GM10847 (cell line): Measurements from ENCODE around the gene STX7.

ENCODE experiments used
- POLR2A ChIP-seq: IDR thresholded peaks from 2 replicates; pipeline ENCODE4 v1.6.1; 2011; ENCODE audit not compliant: insufficient read length; ENCODE audit errors: extremely low read depth

The STX7 gene

DNA sequence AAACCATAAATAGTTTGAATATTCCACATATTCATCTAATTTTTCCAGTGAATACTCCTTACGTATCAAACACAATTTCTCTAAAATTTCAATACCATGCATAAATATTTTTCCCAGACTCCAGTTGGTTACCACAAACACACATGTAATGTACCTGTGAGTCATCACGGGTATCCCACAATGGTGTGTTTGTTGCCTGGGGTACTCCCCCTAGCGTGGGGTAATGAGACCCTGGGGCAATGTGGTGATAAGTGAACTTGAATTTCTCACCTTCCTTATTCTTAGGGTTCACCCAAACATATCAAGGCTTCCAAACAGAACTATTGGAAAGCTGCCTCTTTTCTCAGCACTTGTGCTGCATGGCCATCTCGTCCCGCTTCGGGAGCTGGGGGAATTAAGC lies 51.0 kb downstream of the STX7 start:
- no peak for TF ChIP-seq POLR2A

DNA sequence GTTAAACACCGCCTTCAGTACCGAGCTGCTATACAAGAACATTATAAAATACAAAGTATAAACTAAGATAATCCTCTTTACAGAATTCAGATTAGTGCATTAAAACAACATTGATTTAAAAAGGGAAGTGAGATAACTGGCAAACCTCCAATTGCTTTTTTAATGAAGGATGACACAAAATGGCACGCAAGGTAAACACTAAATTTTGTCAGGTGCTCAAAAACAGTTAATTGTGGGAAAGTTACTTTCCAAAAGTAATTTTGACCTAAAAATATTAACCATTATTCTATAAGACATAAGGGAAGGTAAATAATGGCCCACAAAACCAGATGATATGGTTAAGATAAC lies 53.3 kb downstream of the STX7 start:
- no peak for TF ChIP-seq POLR2A

DNA sequence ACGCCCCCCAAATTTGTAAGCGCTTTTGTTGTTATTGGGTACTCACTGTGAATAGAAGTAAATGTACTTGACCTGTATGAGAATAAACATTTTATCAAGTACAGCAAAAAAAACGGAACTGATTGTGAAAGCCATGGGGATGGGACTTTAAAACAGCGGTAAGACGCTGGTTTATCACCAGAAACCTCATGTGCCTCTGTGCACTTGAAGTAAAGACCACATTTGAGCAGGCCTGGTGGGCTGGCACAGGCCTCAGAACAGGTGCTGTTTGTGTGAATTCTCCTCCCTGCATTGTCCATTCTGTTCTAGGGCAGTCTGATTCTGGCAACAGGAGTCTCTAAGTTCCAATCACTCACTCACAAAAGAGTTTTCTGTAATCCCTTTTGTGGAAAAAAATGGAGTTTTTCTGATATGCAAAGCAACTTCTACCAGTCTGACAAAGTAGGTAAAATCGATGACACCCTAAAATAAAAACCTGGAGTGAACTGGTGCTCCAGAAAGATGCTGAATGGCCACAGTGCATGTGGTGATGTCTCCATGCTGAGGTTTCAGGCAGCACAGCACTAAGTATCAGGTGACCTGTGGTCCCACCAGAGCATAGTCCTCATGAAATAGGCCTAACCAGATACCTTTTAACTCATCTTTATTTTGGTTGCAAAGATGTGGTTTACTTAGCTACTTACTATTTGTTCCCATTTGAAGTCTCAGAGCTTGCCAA lies 53.9 kb downstream of the STX7 start:
- no peak for TF ChIP-seq POLR2A

DNA sequence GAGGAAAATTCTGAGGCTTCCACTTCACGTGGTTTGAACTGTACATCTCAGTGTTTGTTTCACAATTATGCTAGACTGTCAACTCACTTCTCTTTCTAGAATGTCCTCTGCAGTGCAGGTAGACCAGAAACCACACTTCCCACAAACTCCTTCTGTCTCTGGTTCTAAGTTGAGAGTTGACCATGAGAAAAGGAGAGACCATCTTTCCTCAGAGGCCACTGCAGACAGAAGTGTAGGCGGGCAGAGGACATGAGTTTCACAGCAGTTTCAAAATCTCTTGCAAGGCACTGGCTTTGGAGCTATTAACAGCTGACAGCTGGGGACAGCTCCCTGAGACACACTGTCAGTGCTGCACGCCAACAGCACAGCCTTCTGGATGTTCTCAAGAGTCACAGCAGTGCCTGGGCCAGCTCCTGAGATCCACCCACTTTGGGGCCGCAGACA lies 56.2 kb downstream of the STX7 start:
- TF ChIP-seq POLR2A, result no peak

DNA sequence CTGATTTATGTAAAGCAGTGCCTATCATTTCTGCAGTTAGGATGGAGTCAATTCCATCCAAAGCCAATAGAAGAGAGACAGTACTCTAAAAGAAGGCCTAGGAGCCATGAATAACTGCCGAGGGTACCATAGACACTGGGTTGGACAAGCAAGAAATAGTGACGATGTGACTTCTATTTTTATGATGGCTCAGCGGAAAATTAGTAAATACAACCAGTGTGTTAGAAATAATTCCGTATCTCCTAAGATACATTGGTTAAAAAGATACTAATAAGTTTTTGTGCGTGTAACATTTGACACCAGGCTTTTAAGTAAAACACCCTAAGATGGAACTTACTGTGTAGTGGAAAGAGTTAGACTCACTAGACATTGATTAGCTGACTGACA lies 66.1 kb downstream of the STX7 start:
- no peak for TF ChIP-seq POLR2A

DNA sequence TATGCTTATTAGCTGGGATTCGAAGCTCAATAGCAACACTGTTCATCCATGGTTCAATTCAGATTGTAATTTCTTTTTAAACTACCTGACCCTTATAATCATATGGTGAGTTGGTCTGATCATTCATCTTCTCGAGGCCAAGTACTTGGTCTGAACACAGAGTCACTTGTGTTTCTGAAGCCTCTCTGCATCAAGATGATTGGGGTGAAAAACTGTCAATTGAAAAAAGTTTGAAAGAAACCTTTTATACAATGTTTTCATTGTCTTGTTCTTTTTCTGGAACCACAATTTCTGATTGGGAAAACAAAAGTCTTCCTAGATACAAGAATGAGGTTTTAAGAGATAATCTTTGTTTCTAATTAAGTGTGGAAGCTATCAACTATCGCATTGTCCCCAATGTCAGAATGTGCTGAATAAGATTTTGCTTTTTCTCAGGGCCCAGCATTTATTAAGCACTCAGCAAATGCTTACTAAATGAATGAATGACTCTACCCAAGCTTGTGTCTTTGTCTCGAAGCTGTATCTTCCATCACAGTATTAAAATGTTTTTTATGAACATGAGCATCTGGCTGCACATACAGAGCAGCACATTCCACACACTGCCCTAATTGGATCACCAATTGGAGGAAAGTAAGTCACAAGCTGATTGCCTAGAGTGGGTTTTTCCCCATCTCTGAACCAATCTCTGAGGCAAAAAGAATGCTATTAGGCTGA lies 66.6 kb downstream of the STX7 start:
- no peak for TF ChIP-seq POLR2A

DNA sequence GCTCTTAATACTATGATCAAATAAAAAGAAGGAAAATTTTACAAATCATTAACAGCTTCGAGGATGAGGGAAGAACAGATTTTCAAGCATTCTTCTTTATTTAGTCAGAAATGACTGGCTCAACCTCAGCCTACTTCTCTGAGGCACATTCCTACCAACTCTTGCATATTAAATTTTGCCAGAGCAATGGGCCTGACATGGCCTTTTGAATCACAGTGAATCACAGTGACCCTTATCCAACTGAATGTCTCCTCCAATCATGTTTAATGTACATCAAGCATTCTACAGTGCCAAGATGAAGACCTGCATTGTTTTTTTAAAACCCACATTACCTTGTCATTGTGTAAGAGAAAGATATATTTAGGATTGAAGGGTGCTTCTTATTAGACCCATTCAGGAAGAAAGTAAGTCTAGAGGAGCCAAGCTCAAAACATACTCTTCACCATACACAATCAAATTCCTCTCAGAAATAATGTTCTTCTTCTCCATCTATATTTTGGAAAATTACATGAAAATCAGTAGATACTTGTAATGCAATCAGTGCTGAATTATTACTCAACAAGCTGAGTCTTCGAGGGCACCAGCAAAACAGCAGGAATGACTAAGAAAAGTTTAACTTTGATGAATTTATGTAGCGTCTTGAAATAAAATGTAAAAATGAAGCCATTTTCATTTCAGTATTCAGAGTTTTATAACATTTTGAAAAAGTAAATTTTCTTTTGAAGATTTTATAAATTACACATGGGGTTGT lies 67.5 kb downstream of the STX7 start:
- TF ChIP-seq POLR2A, result no peak

DNA sequence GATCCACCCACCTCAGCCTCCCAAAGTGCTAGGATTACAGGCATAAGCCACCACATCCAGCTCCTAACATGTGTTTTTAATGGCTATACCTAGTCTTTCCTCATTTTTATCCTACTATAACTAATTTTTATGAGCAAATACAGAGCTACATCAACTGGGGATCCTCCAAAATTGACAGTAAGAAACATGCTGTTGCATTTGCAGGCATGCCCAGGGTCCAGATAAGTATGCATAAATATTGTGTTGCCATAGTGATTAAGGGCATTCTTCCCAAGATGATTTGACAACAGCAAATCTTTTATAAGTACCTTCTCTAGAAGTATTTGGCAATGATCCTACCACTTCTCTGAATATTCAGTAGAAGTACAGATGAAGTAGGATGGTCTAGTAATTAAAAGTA lies 69.7 kb downstream of the STX7 start:
- TF ChIP-seq POLR2A, result no peak

DNA sequence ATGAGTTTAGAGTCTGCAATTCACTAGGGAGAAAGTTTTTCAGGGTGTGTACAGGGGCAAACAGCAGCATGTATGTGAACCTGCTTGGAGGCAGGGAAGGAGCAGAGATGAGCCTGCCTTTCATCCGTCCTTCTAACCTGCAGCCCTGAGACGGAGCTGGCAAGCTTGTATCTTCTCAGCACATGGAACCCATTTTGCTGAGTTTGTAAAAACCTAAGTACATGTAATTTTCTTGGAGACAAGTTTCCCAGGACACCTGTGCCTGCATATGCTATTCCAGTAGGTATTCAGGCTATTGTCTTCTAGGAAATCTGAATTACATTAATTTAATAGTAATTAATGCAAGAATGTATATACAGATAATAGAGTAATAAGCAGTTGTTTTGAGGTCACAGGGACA lies 82.8 kb downstream of the STX7 start:
- TF ChIP-seq POLR2A, result no peak

DNA sequence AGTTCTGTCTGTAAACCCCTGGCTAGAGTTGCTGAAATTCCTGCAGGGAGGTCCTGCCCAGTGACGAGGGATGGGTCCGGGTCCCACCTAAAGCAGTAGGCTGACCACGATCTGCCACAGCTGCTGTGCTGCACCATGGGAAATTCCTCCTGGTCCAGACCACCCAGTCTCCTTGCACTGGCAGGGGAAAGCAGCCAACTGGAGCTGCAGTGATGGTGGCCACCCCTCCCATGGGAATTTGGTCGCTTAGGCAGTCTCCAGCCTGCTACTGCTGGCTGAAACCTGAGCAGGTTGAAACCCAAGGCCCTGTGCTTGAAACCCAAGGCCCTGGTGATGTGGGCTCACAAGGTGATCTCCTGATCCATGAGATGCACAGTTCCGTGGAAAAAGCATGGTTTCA lies 87.7 kb downstream of the STX7 start:
- no peak for TF ChIP-seq POLR2A

DNA sequence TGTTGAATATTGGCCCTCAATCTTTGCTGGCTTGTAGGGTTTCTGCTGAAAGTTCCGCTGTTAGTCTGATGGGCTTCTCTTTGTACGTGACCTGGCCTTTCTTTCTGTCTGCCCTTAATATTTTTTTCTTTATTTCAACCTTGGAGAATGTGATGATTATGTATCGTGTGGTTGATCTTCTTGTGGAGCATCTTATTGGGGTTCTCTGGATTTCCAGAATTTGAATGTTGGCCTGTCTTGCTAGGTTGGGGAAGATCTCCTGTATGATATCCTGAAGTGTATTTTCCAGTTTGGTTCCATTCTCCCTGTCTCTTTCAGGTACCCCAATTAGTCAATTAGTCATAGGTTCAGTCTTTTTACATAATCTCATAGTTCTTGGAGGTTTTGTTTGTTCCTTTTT lies 89.1 kb downstream of the STX7 start:
- no peak for TF ChIP-seq POLR2A

DNA sequence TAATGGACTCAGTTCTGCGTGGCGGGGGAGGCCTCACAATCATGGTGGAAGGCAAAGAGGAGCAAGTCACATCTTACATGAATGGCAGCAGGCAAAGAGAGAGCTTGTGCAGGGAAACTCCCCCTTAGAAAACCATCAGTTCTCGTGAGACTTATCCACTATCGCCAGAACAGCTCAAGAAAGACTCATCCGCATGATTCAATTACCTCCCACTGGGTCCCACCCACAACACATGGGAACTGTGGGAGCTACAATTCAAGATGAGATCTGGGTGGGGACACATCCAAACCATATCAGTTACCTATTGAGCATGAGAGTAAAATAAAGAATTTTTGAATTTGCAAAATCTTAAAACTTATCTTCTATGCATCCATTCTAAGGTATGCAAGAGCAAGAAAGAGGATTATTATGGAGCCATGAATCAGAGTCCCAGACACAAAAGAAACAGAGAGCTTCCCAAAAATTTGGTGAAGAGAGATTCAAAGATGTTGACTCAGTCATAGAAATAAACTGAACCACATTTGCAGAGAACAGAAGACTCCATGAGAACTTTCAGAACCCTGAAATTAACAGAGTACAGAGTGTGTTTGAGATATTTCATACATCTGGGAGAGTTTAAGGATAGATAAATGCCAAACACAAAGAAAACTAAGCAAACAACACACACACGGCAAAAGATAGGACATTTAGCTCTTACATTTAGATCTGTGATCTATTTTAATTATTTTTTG lies 94.5 kb downstream of the STX7 start:
- TF ChIP-seq POLR2A, result no peak

DNA sequence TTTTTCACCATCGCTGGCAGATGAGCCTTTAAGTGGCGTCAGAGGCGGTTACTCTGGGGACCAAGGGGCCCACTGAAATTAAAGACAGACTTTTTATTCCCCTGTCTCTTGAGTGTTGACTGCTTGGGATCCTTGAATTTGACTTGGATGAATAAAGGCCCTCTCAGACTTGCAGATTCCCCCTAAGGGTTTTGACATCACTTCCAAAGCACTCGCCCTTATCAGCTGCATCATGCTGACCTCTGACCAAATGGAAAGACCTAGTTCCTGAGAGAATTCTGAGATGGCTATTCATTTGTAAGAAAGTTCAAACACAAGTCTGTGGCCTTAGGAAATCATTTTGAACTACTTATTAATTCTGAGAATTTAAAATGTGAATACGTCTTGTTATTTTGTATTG lies 98.2 kb downstream of the STX7 start:
- no peak for TF ChIP-seq POLR2A

DNA sequence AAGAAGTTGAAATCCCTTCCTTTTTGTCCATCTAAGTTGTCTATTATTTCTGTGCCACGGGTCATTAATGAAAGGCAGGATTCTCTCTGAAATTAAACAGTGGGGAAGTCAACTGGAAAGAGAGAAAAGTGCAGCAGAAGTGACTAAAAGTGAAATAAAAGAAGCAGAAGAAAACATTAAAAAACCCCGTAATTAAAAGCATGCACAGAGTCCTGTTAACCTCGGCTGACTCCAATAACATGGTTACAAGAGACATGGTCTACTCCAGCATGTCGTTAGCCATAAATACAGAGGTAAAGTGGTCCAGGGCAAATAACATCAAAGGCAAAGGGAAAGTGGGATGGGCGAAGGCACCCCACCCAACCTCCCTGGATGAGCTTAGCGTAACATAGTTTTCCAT lies 98.6 kb downstream of the STX7 start:
- TF ChIP-seq POLR2A, result no peak

DNA sequence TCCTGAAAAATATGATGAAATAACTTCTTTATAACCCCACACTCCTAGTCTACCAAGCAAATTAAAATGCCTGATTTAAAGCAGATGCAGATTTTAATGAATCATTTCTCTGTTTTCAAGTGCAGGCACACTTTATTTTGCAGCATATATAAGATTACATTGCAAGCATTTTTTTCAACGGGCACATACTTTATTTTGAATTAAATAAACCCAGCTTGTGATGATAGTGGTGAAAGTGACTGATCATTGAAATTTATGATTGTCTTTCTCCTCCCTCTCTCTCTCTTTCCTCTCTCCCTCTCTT lies 99.5 kb downstream of the STX7 start:
- TF ChIP-seq POLR2A, result no peak

DNA sequence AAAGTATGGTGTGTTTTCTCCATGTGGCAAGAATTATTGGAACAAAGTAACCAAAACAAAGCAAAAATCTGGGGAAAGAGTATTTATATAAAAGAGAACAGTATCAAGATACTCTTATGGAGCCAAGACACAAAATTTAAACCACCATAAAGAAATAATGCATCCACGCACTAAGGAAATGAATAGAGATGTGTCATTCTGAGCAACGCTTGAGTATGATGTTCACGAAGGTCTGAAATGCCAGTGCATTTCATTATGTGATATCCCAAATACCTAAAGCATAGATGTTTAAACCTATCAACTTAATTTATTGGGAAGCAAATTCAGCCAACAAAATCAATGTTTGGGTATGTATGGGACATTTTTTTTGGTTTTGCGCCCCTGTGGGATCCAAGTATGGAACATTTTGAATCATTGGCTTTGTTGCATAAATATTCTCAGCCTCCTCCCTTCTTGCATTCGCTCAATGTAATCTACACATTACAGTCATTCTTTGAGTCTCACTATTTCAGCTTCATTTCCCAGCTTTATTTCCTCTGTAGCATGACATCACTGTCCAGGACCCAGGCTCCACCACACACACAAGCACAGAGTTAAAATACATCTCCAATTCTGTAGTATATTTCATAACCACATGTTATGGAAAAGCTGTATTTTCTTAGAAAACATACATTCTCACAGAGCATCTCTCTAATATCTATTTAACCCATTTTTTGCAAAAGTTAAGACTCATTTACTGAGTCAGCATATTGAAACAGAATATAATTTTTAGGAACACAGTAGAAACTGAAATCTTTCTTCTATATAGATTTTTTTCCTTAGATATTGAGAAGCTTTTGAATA lies 100.0 kb downstream of the STX7 start:
- no peak for TF ChIP-seq POLR2A

DNA sequence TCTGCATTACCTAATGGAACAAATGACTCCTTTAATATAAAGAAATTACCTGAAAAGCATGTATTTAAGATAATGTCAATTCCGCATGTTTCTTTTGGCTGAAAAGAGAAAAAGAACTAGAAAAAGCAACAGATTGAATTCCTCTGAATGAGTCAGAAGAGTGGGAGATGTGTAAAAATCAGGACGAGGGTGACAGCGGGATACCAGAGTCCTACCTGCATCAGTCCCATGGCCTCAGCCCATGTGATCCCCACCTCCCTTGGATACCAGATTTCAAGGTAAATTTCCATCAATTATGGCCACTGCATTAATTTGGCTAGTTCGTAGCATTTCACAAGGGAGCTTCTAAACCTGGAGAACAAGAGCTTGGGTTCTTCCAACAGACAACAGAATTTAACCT lies 101.6 kb downstream of the STX7 start:
- no peak for TF ChIP-seq POLR2A
